Subcutaneous abdominal adipose tissue (tissue), 5 donors: ENCODE results near the gene GNG7.
"Not testable (repeated sequence)": the region's sequence is repeated elsewhere in the genome, so short reads cannot be mapped to it uniquely, and the experiment has no call there.

Experiments used
- H3K27ac ChIP-seq: one replicate; pipeline ENCODE4 v1.7.0; 2013; ENCODE audit warnings: low read depth, mild to moderate bottlenecking, inconsistent platforms, low read length, moderate library complexity
- H3K27me3 ChIP-seq, 5 donors: one replicate each; pipeline ENCODE4 v1.7.0; 2013; ENCODE audit warnings: low read length in 5 of 5, inconsistent platforms in 1 of 5; ENCODE audit not compliant: control insufficient read depth in 5 of 5, insufficient read depth in 4 of 5
- H3K36me3 ChIP-seq, 5 donors: one replicate each; pipeline ENCODE4 v1.7.0; 2013; ENCODE audit warnings: low read length in 5 of 5; ENCODE audit not compliant: control insufficient read depth in 5 of 5, insufficient read depth in 5 of 5
- H3K4me1 ChIP-seq, 5 donors: one replicate each; pipeline ENCODE4 v1.7.0; 2013; ENCODE audit warnings: low read length in 5 of 5, mild to moderate bottlenecking in 3 of 5, moderate library complexity in 1 of 5; ENCODE audit not compliant: control insufficient read depth in 5 of 5, insufficient read depth in 5 of 5
- H3K4me3 ChIP-seq, 5 donors: one replicate each; pipeline ENCODE4 v1.7.0; 2013; ENCODE audit warnings: low read length in 5 of 5, low read depth in 1 of 5
- H3K9ac ChIP-seq, 5 donors: one replicate each; pipeline ENCODE4 v1.7.0; 2013; ENCODE audit warnings: low read length in 5 of 5, mild to moderate bottlenecking in 4 of 5, moderate library complexity in 3 of 5
- H3K9me3 ChIP-seq, 5 donors: one replicate each; pipeline ENCODE4 v1.7.0; 2013; ENCODE audit warnings: low read length in 5 of 5; ENCODE audit not compliant: control insufficient read depth in 5 of 5
- donor health status: healthy.
- donor health status: healthy.
- donor health status: healthy.
- donor health status: healthy.
- donor health status: healthy.

The GNG7 gene

GRCh38 chr19:2609389-2610116 lies 92.9 kb downstream of the GNG7 start:
- H3K9ac ChIP-seq, result no peak overlapping the region
- peaks cover 0 to 3% (median 1%) of the 10 kb centered on the region in 5 donors for H3K9me3 ChIP-seq
- no peak overlapping the region for H3K27ac ChIP-seq
- peaks cover 3 to 13% (median 4%) of the 10 kb centered on the region in 5 donors for H3K4me1 ChIP-seq
- H3K27me3 ChIP-seq, result no peaks in the 10 kb centered on the region
- H3K36me3 ChIP-seq, result no peaks in the 10 kb centered on the region
- no peak overlapping the region for H3K4me3 ChIP-seq

DNA sequence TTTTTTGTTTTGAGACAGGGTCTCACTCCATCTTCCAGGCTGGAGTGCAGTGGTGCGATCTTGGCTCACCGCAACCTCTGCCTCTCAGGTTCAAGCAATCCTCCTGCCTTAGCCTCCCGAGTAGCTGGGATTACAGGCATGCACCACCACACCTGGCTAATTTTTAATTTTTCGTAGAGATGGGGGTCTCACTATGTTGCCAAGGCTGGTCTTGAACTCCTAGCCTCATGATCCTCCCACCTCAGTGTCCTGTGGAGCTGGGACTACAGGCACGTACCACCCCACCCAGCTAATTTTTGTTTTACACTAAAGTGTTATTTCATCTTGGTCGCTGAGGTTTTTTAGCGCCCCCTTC lies 93.5 kb downstream of the GNG7 start:
- H3K4me1 ChIP-seq, result peaks cover 3 to 11% (median 4%) of the 10 kb centered on the region in 5 donors

GRCh38 chr19:2608602-2608922 lies 93.9 kb downstream of the GNG7 start:
- H3K9ac ChIP-seq, result no peak overlapping the region
- H3K27ac ChIP-seq, result no peak overlapping the region
- peaks cover 0 to 3% (median 0%) of the 10 kb centered on the region in 5 donors for H3K9me3 ChIP-seq
- no peaks in the 10 kb centered on the region for H3K36me3 ChIP-seq
- no peak overlapping the region for H3K4me3 ChIP-seq
- no peaks in the 10 kb centered on the region for H3K27me3 ChIP-seq
- peaks cover 2 to 10% (median 4%) of the 10 kb centered on the region in 5 donors for H3K4me1 ChIP-seq

More for the DNA sequence above, 93.5 kb downstream of the GNG7 start:
- not testable (repeated sequence) for H3K9ac ChIP-seq, H3K9me3 ChIP-seq, H3K36me3 ChIP-seq, H3K27me3 ChIP-seq, H3K27ac ChIP-seq, H3K4me3 ChIP-seq

DNA sequence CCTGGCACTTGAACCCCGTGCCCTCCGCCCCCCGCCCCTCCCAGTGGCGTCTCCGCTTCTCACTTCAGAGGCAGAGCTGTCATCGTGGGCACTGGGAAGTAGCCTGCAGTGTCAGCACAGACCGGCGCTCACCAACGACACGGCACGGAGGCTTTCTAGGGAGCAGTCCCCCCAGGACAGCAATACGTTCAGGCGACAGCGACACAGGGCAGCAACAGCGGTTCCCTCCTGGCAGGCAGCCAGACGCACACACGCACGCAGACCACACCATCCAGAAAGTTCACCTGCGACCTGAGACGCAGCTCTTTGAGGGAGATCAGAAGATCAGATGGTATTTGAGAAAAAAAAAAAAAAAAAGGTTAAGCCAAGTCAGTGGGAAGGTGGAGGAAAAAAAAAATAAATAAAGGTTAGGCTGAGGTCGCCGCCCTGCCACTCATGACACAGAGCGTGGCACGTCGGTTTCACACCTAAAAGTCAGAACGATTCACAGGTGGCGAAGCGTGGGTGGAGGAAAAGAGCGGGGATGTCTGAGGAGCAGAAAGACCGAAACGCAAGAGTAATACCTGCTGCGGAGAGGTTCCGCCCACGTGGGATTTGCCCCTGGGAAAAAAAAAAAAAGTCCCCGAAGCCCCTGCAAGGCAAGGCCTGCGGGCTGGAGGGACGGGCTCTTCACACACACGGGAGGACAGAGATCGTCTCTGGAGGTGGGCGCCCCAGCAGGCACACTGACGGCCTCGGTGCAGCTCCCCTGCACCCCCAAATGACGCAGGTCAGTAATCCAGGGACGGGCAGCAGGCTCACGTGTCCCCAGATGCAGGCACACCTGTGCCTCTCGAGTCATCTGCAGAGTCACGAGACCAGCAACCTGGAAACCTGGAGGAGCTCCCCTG lies 94.5 kb downstream of the GNG7 start:
- Histone ChIP-seq H3K4me3 (no peak overlapping the region), H3K36me3 (no peaks in the 10 kb centered on the region), H3K9me3 (peaks cover 0 to 3% (median 0%) of the 10 kb centered on the region in 5 donors), H3K27ac (no peak overlapping the region), H3K9ac (no peak overlapping the region), H3K4me1 (peaks cover 4 to 16% (median 8%) of the 10 kb centered on the region in 5 donors), H3K27me3 (no peaks in the 10 kb centered on the region)

- H3K9ac ChIP-seq, H3K36me3 ChIP-seq, H3K4me3 ChIP-seq, H3K27ac ChIP-seq, H3K9me3 ChIP-seq, H3K27me3 ChIP-seq: not testable (repeated sequence)
- peaks cover 4 to 28% (median 16%) of the 10 kb centered on the region in 5 donors for H3K4me1 ChIP-seq
Observed at GRCh38 chr19:2606774-2607173, 95.7 kb downstream of the GNG7 start.

DNA sequence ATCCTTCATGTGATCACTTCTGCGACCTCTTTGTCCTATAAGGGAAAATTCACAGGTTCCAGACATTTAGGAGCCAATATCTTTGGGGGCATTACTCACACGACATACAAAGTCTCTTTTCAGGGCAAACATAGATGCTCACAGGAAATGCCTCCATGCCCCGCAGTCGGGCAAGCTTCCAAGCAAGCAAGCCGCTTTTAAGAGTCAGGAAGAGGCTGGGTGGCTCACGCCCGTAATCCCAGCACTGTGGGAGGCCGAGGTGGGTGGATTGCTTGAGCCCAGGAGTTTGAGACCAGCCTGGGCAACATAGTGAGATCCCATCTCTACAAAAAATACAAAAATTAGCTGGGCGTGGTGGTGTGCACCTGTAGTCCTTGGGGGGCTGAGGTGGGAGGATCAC lies 96.6 kb downstream of the GNG7 start:
- H3K27ac ChIP-seq, H3K27me3 ChIP-seq, H3K9ac ChIP-seq, H3K9me3 ChIP-seq, H3K4me3 ChIP-seq, H3K36me3 ChIP-seq: not testable (repeated sequence)
- H3K4me1 ChIP-seq, result peaks cover 0 to 21% (median 16%) of the 10 kb centered on the region in 5 donors

DNA sequence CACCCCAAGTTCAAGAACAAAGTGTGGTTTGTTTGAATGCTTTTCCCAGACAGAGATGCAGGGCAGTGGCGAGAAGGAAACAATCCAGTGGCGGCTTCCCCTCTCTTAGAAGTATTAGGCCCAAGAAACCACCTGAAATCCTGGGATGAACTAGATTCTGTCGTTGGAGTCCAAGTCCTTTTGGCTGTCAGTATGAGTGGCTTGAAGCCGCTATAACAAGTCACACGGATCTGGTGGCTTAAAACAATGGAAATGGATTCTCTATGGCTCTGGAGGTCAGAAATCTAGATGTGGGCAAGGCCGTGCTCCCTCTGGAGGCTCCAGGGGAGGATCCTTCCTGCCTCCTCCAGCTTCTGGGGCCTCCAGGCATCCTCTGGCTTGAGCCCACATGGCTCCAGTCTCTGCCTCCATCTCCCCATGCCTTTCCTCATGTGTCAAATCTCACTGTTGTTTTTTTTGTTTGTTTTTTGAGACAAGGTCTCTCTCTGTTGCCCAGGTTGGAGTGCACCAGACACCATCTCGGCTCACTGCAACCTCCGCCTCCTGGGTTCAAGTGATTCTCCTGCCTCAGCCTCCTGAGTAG lies 97.7 kb downstream of the GNG7 start:
- Histone ChIP-seq H3K27ac (no peak overlapping the region), H3K9ac (no peak overlapping the region)

DNA sequence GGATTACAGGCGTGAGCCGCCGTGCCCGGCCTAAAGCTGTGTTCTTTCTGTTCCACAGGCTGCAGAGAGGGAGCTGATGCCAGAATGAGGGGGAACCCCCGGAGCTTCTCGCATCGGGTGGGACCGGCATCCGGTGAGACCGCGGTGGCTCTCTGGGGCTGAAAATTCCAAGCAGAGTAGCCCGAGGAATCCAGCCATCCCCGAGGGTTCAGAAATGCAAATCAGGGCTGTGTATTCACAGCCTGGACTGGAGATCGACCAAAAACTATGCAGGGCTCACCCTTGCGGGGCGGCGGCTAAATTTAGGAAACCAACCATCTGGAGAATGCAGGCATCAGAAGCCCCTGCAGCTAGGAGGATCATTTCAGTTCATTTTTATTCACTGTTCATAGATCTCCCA lies 99.2 kb downstream of the GNG7 start:
- H3K9me3 ChIP-seq, result peaks cover 0 to 3% (median 0%) of the 10 kb centered on the region in 5 donors
- no peaks in the 10 kb centered on the region for H3K27me3 ChIP-seq
- H3K4me1 ChIP-seq, result peaks cover 0 to 30% (median 25%) of the 10 kb centered on the region in 5 donors
- H3K9ac ChIP-seq, result no peak overlapping the region
- peak overlapping the region; percentile 54 for H3K27ac ChIP-seq
- H3K4me3 ChIP-seq, result peak overlapping the region in 2 of 5 donors; percentile 24 to 30
- H3K36me3 ChIP-seq, result no peaks in the 10 kb centered on the region

More for the DNA sequence above, 97.7 kb downstream of the GNG7 start:
- Histone ChIP-seq H3K4me1 (peaks cover 0 to 18% (median 16%) of the 10 kb centered on the region in 5 donors), H3K36me3 (no peaks in the 10 kb centered on the region), H3K9me3 (peaks cover 0 to 3% (median 0%) of the 10 kb centered on the region in 5 donors), H3K27me3 (no peaks in the 10 kb centered on the region), H3K4me3 (no peak overlapping the region)

DNA sequence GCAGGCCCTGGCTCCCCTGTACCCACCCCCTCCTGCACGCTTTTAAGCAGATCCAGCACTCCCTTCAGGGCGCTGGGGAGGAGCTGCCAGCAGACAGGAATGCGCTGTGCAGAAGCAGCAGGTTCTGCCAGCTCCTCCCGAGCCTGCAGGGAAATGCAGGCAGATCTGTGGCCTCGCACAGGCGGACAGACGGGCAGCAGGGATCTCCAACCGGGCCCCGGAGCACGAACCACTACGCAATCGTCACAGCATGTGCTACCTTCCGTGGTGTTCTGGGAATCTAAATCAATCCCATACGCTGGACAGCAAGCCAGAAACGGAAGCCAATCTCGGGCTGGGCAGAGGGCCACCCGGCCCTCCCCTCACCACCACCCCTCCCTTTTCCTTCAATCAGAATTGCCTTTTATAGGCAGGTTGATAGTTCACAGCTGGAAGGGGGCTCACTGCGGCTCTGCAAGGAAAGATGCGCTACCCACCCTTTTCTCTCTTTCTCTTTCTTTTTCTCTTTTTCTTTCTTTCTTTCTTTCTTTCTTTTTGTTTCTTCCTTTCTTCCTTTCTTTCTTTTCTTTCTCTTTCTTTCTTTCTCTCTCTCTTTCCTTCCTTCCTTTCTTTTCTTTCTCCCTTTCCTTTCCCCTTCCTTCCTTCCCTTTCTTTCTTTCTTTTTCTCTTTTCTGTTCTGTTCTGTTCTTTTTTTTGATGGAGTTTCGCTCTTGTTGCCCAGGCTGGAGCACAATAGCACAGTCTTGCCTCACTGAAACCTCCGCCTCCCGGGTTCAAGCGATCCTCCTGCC lies 99.9 kb downstream of the GNG7 start:
- H3K36me3 ChIP-seq, result no peaks in the 10 kb centered on the region
- peak overlapping the region in 4 of 5 donors; percentile 18 to 44 (median 36) for H3K4me3 ChIP-seq
- peaks cover 0 to 30% (median 25%) of the 10 kb centered on the region in 5 donors for H3K4me1 ChIP-seq
- peak overlapping the region; percentile 54 for H3K27ac ChIP-seq
- peaks cover 0 to 3% (median 0%) of the 10 kb centered on the region in 5 donors for H3K9me3 ChIP-seq
- H3K9ac ChIP-seq, result peak overlapping the region in 1 of 5 donors; percentile 47
- H3K27me3 ChIP-seq, result no peaks in the 10 kb centered on the region
